GM04503 (cell line): ENCODE measurements around the gene BTK.
A peak's percentile ranks its signal among the peaks of the same experiment; 100 is the strongest.

Source experiments
- DNase-seq: peaks from one replicate; pipeline ENCODE4 v3.0.0-alpha.2; 2012; ENCODE audit warnings: low read depth

Gene BTK

DNA sequence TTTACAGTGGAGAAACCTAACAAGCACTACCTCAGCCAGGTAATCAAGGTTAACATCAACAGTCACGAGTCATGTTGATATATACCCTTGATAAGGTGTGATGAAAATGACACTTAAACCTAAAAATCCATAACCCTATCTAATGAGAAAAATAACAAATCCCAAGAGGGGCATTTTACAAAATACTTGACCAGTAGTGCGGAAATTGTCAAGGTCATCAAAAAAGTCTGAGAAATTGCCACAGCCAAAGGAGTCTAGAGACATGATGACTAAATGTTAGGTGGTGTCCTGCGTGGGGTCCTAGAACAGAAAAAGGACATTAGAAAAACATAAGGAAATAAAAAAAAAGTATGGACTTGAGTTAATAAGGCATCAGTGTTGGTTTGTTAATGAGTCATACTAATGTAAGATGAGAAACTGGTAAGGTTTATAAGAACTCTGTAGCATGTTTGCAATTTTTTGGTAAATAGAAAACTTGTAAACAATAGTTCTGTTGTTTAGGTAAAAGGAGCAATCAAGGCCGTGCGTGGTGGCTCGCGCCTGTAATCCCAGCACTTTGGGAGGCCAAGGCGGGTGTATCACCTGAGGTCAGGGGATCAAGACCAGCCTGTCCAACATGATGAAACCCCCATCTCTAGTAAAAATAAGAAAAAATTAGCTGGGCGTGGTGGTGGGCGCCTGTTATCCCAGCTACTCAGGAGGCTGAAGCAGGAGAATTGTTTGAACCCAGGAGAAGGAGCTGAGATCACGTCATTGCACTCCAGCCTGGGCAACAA, 7.7 kb upstream of the BTK start:
- DNase-seq: no peak

- DNase-seq: no peak
Measured at GRCh38 chrX:101391831-101392230, 5.8 kb upstream of the BTK start.

- DNase-seq: peak; percentile 44
Measured at GRCh38 chrX:101390664-101391525, 4.9 kb upstream of the BTK start, which contains the start of gene RPL36A. Gene RPL36A (plus strand): TSS chrX:101391011. CDS start chrX:101391044, 33 bp downstream.

DNA sequence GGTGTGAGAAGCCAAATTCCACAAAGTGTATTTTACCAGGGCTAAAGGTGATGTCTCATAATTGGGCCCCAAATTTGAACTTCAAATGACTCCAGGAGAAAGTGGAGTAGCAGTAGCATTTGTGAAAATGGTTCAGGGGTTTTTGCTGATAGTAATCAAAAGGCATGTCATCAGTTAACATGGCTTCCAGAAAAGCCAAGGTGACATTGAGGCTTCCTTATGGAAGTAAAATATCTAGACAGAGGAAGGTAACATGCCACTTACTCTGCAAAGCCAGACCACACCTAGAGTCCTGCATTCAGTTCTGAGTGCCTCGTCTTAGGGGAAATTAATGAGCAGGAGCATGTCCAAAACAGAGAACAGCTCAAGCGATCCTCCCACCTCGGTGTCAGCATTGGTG, 2.6 kb upstream of the BTK start:
- no peak for DNase-seq

DNA sequence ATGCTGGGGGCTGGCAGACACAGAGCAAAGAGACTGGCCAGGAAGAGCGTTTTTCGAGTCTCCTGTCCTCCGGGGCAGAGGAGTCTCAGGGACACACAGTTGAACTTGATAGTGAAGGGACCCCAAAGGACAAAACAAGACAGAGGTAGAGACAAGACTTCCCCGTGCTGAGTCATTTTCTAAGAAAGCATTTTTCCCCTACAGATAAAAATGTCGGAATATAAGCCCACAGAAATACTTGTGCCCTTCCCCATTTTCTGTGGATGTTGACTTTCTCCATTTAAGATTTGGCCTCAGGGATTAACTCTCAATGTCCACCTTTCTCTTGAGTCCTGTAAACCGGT, 523 bp upstream of the BTK start:
- DNase-seq: no peak

DNA sequence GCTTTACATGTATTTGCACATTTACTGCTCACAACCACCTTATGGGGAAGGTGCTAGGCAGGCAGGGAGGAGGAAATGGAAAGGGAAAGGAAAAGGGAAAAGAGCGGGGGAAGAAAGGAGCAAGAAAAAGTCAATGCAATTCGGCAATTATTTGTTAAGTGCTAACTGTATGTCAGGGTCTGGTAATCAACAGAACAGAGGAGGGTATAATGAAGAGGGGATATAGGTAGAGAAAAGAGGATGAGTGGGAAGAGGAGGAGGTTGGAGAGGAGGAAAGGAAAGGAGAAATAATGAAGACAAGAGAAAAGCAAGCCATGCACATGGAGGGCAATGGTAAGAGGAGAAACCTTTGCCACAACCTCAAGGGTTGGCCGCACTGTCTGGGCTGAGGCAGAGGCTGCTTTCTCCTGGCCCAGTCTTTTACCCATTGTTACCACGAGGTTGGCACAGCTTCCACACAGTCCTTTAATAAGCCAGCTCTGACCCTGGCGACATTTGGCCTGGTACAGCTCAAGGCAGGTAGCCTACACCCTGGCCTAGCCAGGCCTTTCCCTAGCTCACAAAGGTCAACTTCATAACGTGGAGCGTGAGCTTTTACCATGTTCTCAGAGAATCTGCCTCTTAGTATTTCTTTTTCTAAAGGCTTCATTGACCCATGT, 836 bp downstream of the BTK start:
- DNase-seq: no peak

GRCh38 chrX:101383679-101384205, 2.2 kb downstream of the BTK start:
- no peak for DNase-seq

- no peak for DNase-seq
Measured at GRCh38 chrX:101377547-101377946, 8.4 kb downstream of the BTK start.

- no peak for DNase-seq
Measured at GRCh38 chrX:101370888-101371504, 15.0 kb downstream of the BTK start.

DNA sequence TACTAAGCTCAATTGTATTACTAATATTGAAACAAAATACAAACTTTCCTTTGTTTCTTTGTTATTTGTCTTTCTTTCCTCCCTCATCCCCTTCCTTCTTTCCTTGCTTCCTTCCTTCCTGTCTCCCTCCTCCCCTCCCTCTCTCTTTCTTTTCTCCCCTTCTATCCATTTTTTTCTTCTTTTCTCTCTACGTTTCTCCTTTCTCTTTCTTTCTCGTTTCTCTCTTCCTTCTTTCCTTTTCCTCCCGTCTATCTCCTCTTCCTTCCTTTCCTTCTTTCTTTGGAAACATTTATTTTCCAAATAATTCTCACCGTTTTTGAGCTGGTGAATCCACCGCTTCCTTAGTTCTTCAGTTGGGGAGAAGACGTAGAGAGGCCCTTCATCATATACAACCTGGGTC, 16.3 kb downstream of the BTK start:
- DNase-seq: no peak

GRCh38 chrX:101368800-101369199, 17.2 kb downstream of the BTK start:
- no peak for DNase-seq

GRCh38 chrX:101365301-101365795, 20.6 kb downstream of the BTK start:
- no peak for DNase-seq

DNA sequence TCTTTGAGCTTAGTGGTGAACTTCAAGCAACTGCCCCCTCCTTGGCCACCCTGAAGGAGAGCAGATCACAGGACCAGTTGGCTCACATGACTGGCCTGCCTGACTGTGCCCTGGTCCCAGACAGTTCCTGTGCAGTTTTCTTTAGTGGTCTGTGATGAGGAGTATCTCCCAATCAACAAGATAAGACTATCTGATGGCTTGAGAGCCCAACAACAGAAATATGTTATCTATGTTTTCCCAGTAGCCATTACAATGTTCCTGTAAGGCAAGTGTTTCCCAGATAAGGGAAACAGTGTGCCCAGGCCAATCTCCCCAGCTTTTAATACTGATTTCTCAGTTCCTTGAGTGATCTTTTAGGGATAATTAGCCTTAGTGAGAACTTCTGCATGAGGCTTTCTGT, 23.2 kb downstream of the BTK start:
- no peak for DNase-seq

DNA sequence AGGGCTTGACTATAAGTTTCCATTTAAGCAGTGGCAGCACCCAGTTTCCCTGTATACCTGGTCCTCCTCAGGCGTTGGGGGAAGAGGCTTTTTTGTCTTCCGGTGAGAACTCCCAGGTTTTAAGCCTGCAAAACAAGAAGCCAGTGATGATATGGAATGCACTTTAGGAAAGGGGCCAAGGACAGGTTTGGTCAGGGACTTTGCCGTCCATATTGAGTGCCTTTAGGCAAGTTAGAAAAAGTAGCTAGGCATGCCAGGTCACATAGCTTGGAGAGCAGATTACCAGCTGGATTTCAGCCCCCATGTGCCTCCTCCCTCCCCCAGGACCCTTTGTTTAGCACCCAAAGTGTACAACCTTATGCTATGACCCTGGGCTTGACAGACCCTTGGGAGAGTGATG, 23.9 kb downstream of the BTK start:
- no peak for DNase-seq

DNA sequence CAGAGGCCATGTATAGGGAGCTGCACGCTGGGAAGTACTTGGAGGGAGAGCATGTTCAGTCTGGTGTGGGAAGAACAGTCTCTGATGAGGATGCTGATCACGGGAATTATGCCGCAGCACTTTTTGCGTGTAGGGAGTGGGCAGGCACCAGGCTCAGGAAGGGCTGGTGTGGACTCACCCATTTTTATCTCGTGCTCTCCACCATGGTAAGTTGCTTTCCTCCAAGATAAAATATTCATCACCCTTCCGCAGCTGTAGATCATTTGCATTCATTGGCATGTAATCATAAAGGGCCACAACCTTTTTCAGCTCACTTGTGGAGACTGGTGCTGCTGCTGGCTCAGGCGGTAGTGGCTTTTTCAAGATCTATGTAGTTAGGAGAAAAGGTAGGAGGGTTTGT, 25.6 kb downstream of the BTK start:
- DNase-seq: no peak

- DNase-seq: no peak
Measured at GRCh38 chrX:101359966-101360365, 26.0 kb downstream of the BTK start.

GRCh38 chrX:101357166-101357795, 28.7 kb downstream of the BTK start:
- no peak for DNase-seq

DNA sequence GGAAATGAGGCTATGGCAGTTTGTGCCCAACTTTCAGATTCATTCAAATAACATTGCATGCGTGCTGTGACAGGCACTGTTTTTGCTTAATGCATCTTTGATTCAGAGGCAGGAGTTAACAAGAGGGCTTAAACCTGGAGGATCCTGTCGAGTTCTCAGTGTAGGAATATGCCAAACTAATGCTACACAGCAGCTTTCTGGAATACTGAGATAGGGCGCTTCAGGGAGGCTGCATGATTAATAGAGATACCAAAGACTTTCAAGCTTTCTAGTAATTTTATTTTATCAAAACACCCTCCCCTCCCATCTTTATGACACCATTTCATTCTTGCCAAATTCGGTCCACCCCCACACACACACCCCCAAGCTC, 36.8 kb downstream of the BTK start:
- DNase-seq: no peak

DNA sequence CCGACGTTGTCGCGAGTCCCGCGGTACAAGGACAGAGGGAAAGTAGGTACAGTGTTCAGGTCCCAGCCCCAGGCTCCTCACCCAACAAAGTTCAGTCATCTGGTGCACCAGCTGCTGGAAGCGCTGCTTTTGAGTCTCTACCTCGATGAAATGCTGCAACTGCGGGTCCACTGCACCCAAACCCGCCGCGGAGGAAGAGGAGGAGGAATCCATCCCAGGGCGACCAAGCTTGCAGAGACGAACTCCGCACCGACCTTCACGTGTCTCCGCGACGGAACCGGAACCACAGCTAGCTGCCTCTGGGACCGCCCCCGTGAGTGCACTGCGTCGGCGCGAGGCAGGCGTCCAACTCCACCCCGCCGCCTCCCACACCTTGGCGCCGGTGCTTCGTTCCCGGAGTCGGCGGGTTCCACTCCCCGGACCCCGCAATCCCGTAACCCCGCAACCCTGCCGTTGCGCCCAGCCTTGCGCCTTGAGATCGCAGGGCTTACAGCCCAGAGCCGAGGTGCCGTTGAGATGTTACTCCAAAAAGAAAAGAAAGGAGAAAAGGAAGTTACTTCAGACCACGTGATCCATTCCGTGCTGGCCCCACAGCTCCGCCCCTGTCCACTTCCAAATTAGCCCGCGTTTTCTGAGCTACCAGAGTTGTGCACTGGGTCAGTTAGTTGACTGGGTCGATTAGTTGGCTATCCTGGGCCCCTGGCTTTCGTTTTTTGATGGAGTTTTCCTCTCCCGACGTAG, 37.4 kb downstream of the BTK start, which contains the start of gene TIMM8A:
Gene TIMM8A, minus strand, starts transcription at position 291 of the 741 bp plus-strand sequence. Its CDS starts 78 bp downstream, at position 213.
- DNase-seq: no peak

- DNase-seq: peak; percentile 12
Measured at GRCh38 chrX:101347859-101348451, 38.0 kb downstream of the BTK start.
